Measurements from ENCODE around the gene DCTN3.
"Not testable (repeated sequence)": the region's sequence is repeated elsewhere in the genome, so short reads cannot be mapped to it uniquely, and the experiment has no call there.

Gene DCTN3

DNA sequence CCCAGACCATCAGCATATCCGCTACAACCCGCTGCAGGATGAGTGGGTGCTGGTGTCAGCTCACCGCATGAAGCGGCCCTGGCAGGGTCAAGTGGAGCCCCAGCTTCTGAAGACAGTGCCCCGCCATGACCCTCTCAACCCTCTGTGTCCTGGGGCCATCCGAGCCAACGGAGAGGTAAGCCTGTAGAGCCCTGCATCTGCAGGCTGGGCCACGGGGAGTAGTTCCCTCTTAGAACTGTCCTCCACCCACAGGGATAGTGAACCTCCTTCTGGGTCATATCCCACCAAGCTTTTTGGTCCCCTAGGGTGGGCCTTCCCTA, 26.7 kb upstream of the DCTN3 start:
- no peak for DNase-seq (ENCODE audit: low read depth)

DNA sequence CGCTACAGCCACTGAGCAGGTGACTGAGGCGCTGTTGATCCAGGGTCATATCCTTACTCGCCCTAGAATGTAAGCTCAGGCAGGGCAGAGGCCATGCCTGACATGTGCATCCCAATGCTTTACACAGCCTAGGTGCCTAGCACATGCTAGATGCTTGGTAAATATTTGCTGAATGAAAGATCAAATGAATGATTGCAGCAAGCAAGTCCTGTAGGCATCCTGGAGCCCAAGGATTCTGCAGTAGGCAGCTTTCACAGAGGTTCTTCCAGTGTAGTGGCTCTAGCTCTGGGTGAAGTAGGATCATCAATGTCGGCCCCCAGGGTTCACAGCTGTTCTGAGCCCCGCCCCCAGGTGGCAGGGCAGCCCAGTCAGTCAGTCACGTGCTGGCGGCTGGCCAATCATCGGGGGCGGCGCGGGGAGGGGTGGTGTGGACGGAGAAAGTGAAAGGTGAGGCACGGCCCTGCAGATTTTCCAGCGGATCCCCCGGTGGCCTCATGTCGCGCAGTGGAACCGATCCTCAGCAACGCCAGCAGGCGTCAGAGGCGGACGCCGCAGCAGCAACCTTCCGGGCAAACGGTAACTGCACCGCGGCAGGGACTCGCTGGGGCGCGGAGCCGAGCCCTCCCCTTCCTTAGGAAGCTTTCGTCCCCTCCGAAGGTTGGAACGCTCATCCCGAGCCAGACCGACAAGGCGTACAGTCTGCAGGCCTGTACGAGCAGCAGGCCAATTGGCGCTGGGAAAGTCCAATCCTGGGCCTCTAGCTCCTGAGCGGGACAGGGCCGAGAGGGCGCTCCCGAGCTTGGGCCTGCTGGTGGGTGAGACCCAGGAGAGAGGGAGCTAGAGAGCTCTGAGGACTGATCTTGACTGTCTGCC, 26.2 kb upstream of the DCTN3 start, which contains the start of gene GALT:
Gene GALT (plus strand): TSS at position 465 of the 873 bp plus-strand sequence. CDS start 30 bp downstream, at position 495.
- peak; percentile 65 for DNase-seq (ENCODE audit: low read depth)

DNA sequence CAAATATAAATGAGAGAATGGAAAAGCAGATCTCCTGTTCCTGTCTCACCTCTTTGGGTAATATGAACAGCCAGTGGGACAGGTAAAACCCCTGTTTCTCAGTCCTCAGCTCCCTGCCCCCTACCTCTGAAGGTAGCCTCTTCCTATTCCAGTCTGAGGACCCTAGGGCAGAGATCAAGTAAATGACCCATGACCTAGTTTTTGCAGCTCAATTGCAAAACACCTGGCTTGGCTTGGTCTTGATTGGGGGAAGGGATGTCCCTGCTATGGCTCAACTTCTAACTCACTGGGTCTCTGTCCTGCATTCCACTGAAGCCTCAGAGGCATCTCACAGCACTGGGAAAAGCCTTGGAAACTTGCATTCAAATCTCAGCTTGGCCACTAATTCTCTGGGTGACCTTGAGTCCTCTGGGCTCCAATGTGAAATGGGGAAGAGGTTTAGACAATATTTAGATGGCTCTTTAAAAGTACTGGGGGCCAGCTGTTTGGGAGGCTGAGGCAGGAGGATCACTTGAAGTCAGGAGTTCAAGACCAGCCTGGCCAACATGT, 24.5 kb upstream of the DCTN3 start:
- no peak for DNase-seq (ENCODE audit: low read depth)

DNA sequence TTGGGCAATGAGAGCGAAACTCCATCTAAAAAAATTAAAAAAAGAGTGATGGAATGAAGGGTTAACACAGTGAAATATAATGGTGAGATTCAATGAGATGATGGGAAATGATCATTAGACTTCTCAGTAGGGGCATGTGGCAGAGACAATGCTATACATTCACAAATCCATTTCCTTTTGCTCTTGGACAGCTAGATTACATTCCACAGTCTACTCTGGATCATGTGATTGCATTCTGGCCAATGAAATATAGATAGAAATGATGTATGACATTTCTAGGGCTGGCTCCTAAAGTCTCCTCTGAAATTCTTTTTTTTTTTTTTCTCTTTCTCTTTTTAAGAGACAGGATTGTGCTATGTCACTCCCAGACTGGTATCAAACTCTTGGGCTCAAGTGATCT, 22.4 kb upstream of the DCTN3 start:
- DNase-seq (ENCODE audit: low read depth): no peak

DNA sequence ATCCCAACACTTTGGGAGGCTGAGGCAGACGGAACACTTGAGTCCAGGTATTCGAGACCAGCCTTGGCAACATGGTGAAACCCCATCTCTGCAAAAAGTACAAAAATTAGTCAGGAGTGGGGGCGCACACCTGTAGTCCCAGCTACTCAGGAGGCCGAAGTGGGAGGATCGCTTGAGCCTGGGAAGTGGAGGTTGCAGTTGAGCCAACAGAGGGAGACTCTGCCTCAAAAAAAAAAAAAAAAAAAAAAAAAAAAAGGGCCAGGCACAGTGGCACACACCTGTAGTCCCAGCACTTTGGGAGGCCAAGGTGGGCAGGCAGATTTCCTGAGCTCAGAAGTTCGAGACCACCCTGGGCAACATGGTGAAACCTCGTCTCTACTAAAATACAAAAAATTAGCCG, 19.0 kb upstream of the DCTN3 start:
- DNase-seq (ENCODE audit: low read depth): not testable (repeated sequence)

DNA sequence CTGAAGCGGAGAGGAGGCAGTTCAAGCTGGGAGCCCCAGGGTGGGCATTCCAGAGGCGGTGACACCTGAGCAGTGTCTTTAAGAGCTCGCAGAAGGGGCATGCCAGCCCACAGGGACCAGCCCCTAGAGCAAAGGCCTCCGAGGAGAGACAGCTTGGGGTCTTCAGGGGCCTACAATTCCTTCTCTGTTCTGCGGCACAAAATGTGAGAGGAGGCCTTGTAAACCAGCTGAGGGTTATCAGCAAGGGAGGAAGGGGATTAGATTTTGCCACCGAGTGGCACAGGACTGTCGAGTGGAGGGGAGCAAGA, 17.8 kb upstream of the DCTN3 start:
- DNase-seq (ENCODE audit: low read depth): no peak

DNA sequence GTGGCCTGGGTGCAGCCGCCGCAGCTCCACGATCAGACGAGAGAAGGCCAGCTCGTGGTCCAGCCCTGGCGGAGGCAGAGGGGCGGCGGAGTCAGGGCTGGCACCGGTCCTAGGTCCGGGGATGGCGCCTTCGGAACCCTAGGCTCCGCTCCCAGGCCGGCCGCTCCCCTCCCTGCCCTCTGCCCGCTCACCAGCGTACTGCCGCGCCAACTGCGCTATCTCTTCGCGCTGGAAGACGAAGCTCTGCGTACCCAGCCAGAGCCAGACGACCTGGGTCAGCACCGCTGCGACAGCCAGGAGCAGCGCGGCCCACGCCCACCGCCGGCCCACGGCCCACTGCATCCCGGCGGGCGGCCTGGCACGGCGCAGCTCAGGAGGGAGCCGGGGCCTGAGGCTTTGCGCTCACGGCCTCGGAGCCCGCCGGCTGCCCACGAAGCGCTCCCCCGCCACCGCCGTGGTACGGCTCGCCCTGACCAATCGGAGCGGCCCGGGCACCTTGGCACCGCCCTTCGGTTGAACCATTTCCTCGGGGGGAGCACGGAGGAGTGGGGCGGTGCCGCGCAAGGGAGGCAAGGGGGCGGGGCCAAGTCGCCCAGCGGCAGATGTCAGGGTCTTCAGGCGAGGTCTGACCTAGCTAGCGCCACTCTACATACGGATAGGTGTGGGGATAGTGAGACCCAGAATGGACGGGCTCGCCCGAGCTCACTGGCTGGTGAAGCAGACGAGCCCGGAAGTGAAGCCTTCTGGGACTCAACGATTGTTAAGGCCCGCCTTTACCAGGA, 17.3 kb upstream of the DCTN3 start, which contains the start of gene SIGMAR1:
Gene SIGMAR1 (minus strand): TSS at position 432 of the 782 bp plus-strand sequence. CDS start 90 bp downstream, at position 342.
- peak; percentile 74 for DNase-seq (ENCODE audit: low read depth)

DNA sequence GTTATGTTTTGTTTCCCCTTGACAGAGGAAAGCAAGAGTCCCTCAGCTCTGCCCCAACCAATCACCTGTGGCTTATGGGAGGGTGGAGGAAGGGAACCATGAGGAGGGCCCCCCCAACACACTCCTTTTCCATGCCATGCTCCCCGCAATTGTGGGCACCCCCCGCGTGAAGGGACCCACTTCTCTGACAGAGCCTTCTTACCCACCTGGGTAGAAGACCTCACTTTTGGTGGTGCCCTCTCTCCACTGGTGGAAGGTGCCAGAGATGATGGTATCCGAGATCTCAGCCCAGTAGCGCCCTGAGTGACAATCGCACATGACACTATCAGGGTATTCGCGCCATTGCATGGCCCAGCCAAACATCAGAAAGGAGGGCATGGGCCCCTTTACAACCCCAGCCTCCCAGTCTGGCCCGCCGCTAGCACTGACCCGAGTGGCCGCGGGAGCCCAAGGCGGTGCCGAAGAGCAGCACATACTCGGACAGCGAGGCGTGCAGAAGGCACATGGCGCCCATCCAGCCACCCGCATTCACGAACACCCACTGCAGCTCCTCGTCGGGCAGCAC, 16.6 kb upstream of the DCTN3 start:
- no peak for DNase-seq (ENCODE audit: low read depth)

DNA sequence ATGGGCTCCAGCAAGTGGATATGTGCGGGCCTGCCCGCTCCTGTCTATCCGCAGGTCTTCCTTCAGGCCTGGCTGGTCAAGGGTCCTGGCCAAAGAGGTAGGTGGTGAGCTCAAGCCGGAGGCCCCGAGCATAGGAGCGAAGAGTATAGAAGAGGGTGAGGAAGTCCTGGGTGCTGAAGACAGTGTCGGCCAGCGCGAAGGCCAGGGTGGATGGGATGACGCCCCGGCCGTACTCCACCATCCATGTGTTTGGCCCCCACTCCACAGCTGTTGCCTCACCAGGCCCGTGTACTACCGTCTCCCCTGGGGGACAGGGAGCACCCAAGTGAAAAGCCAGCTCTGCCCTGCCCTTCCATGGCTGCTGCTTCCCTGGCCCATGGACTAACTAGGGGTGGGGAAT, 15.3 kb upstream of the DCTN3 start:
- DNase-seq (ENCODE audit: low read depth): no peak

DNA sequence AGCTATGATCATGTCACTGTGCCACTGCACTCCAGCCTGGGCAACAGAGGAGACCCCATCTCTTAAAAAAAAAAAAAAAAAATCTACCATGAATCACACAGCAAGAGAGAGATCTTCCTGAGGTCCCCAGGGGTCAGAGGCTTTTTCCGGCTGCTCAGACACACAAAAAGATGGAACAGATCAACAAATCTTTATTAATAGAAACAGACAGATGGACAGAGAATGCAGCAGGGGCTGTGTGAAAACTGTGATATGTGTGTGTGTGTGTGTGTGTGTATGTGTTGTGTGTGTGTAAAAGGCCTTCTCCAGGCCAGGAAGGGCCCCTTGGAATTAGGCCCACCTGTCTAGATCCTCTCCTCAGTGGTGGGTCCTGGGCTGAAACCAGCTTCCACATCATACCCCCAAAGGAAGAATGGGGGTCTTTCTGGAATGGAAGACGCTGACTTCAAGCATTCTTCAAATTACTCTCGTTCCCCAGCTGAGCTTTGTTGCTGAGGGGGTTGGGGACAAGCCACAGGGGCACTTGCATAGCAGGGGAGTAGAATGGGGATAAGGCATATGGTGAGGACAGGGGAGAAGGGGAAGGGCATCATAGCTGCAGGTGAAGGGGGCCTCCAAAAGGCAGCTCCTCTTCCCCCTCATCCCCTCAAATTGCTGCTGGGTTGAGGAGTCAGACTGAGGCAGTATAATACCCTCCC, 14.4 kb upstream of the DCTN3 start:
- no peak for DNase-seq (ENCODE audit: low read depth)

DNA sequence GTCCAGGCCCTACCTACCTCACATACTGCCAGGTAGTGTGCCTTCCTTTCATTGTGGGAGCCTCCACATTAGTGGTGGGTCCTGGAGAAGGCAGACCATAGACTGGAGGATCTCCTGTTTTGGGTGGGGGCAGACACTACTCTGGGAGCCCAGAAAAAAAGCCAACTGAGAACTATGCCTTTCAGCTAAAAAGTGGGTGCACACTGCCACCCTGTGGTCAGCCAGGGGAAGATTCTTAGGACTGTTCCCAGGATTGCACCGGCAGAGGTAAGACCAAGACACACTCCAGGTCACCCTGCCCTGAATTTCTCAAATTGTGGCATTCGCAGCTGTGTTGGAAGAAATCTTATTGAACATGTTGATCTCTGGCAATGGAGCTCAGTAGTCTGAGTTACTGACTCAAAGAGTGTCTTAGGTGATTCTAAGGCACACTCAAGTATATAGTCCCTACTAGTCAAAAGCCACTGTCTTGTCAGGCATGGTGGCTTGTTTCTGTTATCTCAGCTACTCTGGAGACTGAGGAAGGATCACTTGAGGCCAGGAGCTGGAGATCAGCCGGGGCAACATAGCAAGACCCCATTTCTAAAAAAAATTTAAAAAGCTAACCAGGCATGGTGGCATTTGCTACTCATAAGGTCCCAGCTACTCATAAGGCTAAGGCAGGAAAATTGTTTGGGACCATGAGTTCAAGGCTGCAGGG, 13.7 kb upstream of the DCTN3 start:
- DNase-seq (ENCODE audit: low read depth): peak; percentile 52

DNA sequence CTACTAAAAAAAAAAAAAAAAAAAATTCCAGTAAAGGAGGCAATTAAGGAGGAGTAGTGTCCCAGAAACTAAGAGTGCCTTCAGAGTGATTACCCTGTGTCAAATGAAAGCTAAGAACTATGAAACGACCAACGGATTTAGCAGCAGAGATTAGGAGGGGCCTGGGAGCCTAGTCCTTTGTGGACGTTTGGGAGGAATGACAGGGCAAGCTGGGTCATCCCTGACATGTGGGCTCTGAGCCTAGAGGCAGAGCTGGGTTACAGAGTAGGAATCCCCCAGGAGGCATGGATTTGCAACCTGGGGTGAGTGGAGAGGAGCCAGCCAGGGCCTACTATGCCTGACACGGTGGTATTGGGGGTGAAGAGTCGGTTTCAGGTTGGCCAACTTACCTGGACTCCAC, 12.9 kb upstream of the DCTN3 start:
- no peak for DNase-seq (ENCODE audit: low read depth)

DNA sequence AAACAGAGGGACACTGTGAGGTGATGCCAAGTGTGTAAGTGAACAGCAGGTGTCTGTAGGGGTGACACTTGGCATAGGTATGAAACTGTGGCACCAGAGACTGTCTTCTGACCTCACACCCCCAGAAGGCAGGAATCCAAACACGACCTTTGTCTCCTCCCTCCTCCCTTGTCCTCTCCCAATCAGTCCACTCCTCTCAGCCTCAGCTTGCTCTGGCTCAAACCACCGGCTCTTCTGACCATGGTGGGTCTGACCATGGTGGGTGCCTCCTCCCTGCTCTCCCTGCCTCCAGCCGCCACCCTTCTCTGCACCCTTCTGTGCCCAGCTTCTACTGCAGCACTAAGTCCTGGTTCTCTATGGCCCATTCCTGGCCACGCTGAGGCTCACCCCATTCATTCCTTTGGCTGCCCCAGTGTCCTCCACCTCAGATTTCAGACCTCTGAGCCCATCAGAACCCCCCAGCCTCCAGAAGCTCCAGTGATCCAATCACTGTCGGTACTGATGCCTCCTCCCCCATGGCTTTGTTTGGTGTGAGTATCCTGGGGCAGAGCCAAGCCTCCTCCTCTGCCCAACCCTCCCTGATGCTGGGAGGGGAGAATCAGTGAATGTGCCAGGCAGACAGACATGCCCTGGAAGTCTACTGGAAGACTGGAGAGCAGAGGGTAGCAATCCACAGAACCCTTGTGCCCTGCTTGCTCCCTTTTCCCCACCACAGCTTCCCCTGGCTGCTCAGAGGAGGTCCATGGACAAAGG, 10.3 kb upstream of the DCTN3 start:
- DNase-seq (ENCODE audit: low read depth): no peak

DNA sequence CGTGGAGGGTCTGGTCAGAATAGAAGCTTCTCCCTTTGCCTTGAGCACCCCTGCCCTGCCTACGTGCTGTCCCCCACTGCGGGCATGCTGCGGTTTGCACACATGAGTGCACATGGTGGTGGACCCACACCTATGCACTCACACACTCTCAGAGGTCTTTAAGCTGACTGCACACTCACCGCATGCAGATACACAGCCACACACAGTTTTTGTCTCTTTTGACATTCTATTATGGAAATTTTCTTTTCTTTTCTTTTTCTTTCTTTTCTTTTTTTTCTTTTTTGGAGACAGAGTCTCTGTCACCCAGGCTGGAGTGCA, 9.2 kb upstream of the DCTN3 start:
- DNase-seq (ENCODE audit: low read depth): no peak

DNA sequence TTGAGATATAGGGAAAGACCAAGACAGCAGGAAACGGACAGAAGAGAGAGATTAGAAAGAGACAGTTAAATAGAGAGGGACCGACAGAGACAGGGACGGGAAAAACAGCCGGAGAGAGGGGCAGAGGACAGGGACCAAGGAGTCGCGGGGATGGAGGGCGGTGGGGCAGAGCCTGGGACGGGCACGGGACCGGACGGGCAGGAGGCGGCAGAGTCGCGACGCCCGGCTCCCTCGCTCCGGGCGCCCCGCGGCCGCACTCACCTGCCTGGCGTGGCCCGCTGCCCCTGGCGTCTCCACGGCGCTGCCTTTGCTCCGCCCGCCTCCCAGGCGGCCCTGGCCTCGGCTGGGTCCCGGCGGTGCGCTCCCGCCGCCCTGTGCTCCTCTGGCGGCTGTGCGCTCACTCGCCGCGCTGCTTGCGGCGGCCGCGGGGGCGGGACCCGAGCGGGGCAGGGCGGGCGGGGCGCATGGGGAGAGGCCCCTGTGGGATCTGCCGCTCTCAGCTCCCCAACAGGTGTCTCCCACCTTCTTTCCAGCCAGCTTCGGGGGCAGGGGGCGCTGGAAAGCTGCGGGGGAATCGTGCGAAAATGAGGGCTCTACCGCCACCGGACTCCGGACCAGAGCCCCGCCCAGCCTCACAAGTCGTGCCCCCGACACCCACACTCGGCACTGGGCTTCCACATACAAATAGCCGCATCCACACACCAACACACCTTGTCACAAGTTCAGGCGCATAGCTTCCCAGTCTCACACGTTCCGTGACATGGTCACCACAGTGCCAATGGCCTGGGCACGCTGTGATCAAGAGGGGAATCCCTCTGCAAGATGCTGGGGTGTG, 8.6 kb upstream of the DCTN3 start, which contains the start of gene ARID3C:
Gene ARID3C (minus strand): TSS at position 411 of the 835 bp plus-strand sequence. CDS start 1,052 bp downstream, outside the sequence.
- no peak for DNase-seq (ENCODE audit: low read depth)

DNA sequence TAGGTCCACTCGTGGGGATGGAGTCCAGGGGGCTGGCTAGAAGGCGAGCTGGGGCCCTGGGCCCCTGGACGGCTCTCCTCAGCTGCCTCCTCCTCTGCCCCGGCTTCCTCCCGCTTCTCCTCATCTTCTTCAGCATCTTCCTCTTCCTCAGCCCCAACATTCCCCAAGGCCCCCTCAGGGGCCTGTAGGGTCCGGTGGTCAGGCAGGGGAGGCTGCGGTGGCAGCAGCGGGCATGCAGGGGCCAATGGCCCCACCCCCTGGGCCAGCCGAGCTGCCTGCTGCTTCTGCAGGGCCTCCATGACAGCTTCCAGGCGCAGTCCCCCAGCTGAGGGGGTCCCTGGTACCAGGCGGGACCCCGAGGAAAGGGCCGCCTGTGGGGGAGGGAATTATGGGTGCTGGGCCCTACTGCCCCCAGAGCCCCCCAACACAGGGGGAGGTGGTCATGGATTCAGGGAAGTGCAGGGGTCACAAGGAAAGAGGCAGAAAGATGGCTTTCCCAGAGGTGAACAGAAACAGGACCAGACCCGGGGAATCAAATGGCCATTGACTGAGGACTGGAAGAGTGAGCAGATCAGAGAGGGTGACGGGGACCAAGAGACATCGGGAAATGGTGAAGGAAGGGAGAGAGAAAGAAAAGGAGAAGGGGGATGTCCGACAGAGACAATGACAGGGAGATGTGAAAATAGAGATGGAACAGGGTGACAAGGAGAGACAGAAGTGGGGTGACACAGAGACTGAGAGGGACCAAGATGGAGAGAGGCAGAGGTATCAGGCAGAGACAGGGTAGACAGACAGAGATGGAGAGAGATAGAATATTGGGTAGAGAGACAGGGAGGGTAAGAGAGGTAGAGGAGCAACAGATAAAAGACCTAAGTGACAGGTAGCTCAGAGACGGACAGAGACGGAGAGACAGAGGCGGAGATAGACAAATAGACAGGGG, 7.7 kb upstream of the DCTN3 start:
- DNase-seq (ENCODE audit: low read depth): no peak

DNA sequence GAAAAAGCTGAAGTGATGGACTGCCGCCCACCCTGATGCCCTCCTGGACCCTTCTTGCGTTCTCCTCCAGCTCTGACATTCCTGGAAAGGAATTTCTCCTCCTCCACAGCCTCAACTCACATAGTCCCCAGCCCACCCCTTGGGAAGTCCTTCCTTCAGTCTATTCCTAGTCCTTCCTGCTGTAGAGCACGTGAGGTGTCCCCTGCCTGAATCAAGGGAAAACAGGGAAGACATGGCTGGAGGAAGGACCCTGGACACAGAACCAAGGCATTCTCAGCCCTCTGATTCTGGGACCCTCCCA, 4.8 kb upstream of the DCTN3 start:
- no peak for DNase-seq (ENCODE audit: low read depth)

DNA sequence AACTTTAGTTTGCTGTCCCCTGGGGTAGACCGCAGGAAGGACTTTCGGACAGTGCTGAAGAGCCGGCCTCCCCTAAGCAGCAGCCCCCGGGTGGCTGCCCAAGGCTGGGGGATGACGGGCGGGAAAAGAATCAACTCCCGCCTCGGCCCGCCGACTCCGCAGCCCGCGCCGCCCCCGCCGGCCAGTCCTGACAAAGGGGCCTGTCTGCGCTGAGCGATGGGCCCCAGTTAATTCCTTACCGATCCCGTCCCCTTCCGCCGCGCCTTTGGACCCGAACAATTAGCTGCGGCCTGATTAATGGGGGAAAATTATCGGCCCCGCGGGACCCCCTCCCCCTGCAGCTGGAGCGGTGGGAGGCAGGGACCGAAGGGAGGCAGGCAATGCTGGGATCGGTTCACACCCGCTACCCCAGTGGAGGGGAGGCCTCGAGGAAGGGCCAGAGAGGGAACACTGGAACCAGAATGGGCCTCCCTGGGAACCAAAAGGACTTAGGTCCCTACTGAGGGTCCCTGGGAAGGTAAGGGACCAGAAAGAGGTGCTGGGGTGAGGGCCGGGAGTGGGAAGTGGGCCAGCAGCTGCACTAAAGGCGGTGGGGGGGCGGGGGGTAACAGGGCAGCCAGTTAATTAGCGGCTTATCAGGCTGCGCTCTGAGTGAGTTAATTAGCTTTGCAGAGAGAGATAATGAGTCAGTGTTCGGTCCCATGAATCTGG, 4.3 kb upstream of the DCTN3 start:
- no peak for DNase-seq (ENCODE audit: low read depth)

All from fibroblast of the conjunctiva (primary cell).